Activated CD8-positive, alpha-beta memory T cell treated with anti-CD3 and anti-CD28 coated beads, Interleukin-2, amount 50 U/mL, for 48 hours (primary cell): Measurements from ENCODE around the gene MYL6.

Source experiments
- DNase-seq: peaks from one replicate; pipeline ENCODE4 v3.0.0-alpha.2; 2020

Gene MYL6

DNA sequence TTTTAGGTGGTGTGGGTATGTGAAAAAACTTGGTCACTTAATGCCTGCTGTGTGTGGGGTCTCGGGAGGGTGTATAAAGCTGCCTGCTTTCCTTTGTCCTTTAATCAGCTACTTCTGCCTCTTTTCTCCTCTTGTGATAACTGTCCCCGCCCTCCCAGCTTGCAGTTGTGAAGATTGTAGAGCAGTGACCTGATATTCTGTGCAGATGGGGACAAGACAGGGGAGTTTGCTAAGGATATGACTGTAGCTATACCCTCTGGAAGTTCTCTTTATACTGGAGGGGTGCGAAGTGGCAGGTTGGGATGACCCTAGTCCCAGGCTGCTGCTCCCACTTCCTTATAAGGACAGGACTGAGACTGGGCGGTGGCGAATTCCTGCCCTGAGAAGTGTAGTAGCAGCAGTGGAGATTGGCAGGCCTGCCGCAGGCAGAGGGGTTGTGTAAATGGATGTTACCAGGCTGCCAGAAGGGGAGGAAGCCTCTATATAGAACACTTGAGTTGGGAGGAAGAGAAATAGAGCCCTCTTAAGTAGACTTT is 835 bp downstream of the MYL6 start:
- DNase-seq, result no peak

GRCh38 chr12:56159482-56160192 is 1.5 kb downstream of the MYL6 start:
- no peak for DNase-seq

GRCh38 chr12:56160193-56160763 is 2.1 kb downstream of the MYL6 start:
- DNase-seq, result peak; percentile 77

DNA sequence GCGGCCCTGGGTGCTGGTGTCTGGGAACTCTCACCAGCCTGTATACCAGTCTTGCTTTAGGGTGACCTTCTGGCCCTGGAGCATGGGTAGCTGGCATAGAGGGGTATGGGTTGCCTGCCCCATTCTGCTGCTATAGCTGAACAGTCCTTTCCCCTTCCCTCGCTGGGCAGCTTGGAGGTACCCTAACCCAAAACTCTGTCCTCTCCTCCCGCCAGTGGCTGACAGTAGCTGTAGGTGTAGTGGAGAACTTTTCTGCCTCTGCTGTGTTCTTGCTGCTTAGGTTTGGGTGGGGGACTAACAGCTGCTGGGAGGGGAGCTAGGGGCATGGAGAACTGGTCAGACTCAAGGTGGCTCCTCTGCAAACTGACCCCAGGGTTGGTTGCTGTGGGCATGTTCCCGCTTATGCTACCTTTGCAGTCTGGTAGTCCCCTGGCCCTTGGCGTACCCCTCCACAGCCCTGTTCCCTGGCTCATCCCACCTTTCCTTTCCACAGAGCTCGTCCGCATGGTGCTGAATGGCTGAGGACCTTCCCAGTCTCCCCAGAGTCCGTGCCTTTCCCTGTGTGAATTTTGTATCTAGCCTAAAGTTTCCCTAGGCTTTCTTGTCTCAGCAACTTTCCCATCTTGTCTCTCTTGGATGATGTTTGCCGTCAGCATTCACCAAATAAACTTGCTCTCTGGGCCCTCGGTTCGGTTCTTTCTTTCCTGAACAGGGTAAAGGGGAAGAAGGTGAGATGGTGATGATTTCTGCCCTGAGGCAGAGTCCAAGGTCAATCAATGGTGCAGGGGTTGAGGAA is 2.9 kb downstream of the MYL6 start:
- DNase-seq, result no peak

- no peak for DNase-seq
Observed at GRCh38 chr12:56161690-56162351, 3.7 kb downstream of the MYL6 start.

GRCh38 chr12:56162468-56163290 is 4.5 kb downstream of the MYL6 start:
- no peak for DNase-seq

- no peak for DNase-seq
Observed at GRCh38 chr12:56163533-56164344, 5.6 kb downstream of the MYL6 start.

DNA sequence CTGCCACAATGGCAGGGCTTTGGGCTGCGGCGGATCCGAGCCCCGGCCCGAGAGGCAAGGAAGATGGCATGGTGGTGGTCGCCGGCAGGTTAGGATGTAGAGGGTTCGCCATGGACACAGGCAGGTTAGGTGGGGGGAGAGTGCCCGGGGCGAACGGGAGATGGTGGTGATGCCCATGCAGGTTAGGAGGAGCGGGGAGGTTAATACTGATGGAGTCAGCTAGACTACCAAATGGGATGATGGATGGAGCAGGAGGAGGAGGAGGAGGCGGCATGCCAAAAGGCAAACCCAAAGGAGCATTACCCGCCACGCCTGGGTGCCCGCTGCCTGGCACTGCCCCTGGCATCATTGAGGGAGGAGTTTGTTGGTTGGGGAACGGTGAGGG is 6.2 kb downstream of the MYL6 start:
- DNase-seq, result no peak

DNA sequence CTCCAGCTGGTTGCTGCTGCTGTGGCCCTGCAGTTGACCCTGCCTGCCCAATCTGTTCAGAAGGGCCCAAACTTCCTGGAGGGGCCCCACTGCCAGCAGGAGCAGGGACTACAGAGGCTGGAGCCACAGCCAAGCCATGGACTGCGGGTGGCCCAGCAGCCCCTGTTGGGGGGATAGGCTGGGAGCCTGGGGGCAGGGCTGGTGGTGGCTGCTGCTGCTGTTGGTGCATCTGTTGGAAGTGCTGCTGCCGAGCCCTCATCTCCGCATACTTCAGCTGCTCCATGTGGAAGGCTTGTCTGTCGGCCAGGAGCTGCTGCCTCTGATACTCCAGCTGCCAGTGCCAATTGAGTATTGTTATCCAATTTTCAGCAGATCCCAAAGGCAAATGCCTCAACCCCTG is 7.2 kb downstream of the MYL6 start:
- DNase-seq, result no peak

- no peak for DNase-seq
Observed at GRCh38 chr12:56169229-56169759, 11.1 kb downstream of the MYL6 start.

GRCh38 chr12:56172839-56173238 is 14.7 kb downstream of the MYL6 start:
- no peak for DNase-seq

DNA sequence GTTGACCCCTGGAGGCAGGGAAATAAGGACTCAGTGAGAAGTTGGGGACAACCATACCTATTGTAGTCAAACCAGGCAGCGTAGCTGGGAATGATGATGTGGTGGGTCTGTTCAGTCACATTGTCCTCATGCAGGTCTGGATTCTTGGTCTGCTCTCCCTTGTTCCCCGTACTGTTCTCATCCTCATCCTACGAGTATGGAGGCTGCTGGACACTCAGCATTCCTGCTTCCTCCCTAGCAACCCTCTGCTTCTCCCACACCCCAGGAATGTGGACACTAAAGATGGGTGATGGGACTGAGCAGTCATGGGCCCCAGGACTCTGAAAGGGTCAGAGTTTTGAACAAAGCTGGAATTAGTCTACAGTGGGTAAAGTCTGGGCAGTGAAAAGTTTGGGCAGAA is 20.2 kb downstream of the MYL6 start:
- DNase-seq, result no peak

DNA sequence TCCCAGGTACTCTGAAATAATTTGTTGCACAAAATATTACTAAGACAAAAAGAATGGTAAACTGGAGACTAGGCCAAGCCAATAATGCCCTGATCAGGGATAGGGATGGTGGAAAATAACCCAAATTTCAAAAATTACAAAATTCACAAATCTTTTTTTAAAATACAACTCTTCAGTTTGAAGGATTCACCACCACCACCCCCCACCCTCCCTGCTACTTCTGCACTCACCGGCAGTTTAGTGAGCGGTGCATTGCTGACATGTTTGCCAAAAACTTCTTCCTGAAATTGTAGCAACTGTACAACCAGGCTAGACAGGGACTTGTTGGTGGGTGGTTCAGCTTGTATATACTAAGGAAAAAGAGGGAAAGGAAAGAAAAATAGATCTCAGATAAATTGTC is 28.8 kb downstream of the MYL6 start:
- DNase-seq, result no peak

DNA sequence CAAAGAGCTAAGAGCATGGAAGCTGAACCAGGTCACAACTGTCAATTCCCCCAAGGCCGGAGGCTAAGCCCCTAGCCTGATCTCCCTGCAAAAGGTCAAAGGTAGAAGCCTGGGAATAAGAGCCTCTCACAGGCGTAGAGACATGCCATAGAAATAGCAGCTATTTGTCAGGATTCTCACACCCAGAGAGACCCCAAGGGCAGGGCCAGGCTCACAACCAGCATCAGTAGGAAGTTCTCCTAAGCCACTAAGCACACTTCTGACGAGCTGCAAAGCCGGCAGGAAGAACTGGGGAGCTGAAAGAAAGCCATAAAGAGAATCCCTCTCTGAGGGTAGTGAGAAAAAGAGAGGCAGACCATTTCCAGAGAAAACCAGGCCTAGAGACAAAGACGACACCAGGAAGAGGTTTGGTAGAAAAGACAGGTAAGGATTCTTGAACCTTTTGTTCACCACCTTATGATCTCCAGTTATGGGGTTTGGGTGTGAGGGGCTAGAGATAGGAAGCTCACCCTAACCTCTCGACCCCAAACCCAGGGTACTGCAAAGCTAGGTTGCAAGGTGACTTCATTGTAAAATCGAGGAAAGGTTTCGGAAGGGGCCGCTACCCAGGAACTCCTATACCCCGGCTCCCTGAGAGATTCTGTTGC is 30.1 kb downstream of the MYL6 start:
- DNase-seq, result no peak

- DNase-seq, result peak; percentile 71
Observed at GRCh38 chr12:56188778-56189098, 30.6 kb downstream of the MYL6 start.

DNA sequence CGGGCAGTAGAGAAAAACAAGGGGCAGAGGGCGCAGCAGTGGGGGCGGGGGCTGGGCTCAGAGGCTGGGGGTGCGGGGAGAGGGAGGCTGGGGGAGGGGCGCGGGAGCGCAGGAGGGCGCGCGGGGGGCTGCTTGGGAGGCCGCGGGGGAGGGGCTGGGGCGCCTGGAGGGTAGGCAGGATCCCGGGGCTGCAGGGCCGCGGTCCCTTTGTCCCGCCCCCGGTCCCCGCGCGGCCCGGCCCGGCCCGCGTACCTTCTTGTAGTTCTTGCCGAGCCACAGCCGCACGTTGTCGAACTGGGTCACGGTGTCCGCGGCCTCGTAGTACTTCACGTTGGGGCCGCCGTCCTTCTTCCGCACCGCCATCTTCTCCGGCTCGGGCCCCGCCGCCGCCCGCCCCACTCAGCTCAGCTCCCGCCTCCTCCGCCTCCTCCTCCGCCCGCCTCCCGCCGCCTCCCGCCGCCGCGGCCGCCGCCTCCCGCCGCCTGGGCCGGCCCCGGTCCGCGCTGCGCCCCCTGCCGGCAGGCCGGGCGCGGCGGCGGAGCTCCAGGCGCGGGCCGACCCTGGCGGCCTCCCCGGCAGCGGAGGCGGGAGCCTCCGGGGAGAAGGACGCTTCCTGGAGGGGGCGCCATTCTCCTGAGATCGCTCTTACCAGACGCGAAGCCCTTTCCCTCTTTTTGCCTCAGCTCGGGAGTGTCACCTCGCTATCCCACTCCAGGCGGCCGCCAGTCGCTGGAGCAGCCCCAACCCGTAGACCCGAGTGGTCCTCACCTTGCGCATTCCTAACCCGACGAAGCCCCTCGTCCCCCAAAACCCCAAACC is 31.1 kb downstream of the MYL6 start, which contains the start of gene SMARCC2:
TSS of gene SMARCC2 (minus strand) at position 385 of the 819 bp plus-strand sequence. CDS start at position 363, 22 bp downstream.
- peak; percentile 91 for DNase-seq

DNA sequence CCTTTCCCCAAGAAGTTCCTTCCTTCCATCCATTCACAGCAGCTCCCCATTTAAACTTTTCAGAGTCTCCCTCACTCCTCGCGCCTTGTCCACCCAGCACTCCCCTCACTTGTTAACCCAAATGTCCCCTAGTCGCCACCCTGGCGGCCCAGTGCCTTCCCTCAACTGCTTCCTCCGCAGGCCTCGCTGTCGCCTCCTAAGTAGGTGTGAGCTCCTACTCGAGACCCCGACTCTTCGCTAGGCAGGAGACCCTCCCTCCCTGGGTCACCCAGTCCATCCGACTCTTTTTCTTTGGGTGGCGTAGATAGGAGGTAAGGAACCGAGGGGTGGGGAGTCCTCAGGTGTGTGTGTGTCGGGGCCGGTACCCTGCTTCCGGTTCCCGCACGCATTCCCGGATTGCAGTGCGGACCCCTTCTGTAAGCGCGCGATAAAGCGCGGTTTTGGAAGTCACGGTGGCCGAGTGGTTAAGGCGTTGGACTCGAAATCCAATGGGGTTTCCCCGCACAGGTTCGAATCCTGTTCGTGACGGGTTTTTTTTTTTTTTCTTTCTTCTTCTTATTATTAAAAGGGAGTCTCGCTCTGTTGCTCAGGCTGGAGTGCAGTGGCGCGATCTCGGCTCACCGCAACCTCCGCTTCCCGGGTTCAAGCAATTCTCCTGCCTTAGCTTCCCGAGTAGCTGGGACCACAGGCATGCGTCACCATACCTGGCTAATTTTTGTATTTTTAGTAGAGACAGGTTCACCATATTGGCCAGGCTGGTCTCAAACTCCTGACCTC is 31.9 kb downstream of the MYL6 start:
- DNase-seq, result peak; percentile 100

- no peak for DNase-seq
Observed at GRCh38 chr12:56190695-56191155, 32.6 kb downstream of the MYL6 start.

GRCh38 chr12:56192582-56192981 is 34.4 kb downstream of the MYL6 start:
- DNase-seq, result no peak
